Neural progenitor cell (in vitro differentiated cells): ENCODE results near the gene NPC2.

Experiments
- EZH2 ChIP-seq: fragments of 200-600 bp; sonication (generic); IDR thresholded peaks from 2 replicates; pipeline ENCODE4 v1.6.1; 2017; ENCODE audit warnings: antibody characterized with exemption, mild to moderate bottlenecking, moderate library complexity
- EZH2phosphoT487 ChIP-seq: fragments of 200-600 bp; sonication (generic); IDR thresholded peaks from 2 replicates; pipeline ENCODE4 v1.6.1; 2017; ENCODE audit warnings: antibody characterized with exemption

GRCh38 chr14:74508292-74508731, 15.2 kb upstream of the NPC2 start:
- TF ChIP-seq EZH2phosphoT487 (no peak), EZH2 (no peak)
